GM21825 (cell line): Measurements from ENCODE around the gene GPC6.

Experiments
- ATAC-seq: cut with Tn5 transposase; IDR thresholded peaks from one replicate; pipeline ENCODE4 v1.9.1; 2021; ENCODE audit warnings: mild to moderate bottlenecking, moderate library complexity; ENCODE audit not compliant: unreplicated experiment

Gene GPC6

GRCh38 chr13:93554514-93554913, 327.9 kb downstream of the GPC6 start:
- no peak for ATAC-seq

- no peak for ATAC-seq
These were observed 332.0 kb downstream of the GPC6 start for GRCh38 chr13:93558637-93559036.

DNA sequence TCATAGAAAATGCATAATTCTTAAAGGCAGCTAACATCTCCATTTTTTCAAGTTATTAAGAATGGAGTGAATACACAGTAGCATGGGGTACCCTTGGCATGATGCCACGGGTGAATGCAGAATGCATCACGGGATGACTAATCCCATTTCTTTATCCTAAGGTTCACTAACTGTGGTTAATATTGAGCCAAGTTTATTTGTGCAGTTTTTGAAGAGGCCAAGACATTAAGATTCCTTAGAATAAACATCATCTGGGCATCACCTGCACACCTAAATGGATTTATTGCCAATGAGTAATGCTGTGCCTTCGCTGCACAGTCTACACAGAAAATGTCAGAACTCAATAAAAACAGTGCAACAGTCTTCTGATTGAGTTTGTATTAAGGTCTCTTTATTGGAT, 333.1 kb downstream of the GPC6 start:
- ATAC-seq, result no peak

DNA sequence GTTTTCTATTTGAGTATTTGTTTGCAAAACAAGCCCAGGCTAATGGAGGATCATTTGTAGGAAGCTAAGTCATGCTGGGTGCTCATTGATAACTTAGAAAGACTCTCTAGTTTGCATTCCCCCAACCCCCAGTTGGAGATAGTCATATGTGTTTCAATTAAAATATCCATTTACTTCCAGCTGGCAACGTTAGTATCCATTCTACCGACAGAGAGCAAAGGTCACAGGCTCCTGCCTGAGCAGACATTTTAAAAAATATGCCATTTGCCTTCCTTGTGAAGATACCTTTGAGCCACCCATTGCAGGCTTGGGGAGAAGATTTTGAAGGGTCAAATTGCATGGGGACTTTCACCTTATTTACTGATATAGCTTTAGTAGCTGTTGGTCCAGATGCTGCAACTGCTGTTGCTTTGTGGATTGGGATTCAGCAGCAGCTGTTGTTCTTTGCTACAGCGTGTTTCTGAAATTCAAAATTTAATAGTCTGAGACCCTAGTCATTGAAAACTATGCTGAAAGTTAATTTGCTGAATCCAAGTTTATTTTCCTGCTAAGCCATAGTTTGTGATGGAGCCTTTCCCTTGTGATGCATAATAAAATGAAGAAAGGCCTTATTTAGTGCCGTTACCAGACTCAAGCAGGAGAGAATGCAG, 335.1 kb downstream of the GPC6 start:
- ATAC-seq, result no peak

DNA sequence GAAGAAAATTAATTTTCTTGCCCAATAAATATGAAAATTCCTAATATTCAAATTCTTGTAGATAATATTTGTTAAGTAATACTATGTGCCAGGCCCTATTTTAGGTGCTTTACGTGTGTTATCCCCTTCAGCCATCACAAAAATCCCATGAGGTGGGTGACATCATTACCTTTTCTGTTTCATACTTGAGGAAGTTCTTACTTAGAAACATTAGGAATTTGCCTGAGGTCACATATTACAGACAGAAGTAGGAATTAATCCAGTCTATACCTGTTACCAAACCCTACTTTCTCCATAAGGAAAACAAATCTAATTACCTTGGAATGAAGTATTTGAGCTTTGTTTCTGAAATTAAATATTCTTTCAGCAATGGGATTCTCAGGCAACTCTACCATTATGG, 336.1 kb downstream of the GPC6 start:
- ATAC-seq, result no peak

GRCh38 chr13:93577105-93577504, 350.5 kb downstream of the GPC6 start:
- no peak for ATAC-seq

- ATAC-seq, result no peak
These were observed 363.2 kb downstream of the GPC6 start for GRCh38 chr13:93589788-93590187.

GRCh38 chr13:93603043-93603442, 376.4 kb downstream of the GPC6 start:
- no peak for ATAC-seq

- ATAC-seq, result no peak
These were observed 388.2 kb downstream of the GPC6 start for GRCh38 chr13:93614776-93615175.

DNA sequence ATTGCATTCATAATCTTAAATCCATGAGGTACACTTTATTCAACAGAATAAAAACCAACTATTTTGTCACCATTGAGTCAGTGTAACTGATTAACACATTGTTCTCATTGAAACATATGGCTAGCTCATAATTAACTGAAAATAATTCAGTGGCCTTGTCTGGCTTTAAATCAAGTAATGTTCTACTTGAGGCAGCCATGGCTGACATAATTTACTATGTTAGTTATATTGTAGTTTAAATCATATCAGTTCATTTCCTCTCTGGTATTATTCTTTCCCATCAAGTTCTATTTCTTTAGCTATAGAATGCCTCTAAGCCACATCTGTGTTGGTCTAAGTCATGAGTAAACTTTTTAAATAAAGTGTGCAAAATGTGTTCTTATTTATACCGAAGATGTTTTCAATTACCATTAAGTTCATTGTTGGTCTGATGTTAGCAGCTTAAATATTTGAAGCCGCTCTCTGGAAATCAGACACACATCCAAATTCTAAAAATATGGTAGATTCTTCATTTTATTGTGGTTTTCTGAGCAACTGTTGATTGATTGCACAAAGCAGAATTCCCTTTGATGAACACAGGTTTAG, 393.7 kb downstream of the GPC6 start:
- ATAC-seq, result no peak

GRCh38 chr13:93621051-93621450, 394.4 kb downstream of the GPC6 start:
- no peak for ATAC-seq

DNA sequence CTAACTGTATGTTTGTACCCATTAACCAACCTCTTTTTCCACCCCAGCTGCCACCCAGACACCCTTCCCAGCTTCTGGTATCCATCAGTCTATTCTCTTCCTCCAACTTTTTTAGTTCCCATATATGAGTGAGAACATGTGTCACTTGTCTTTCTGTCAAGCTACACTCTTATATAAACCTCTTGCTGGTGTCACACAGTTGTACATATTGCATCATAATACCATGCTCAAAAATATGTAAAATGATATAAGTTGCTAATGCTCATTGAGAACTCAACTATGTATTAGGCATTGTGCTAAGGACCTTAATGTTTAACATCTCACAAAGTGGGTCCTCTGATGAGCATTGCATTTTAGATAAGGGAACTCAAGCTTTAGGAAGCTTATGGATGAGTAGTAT, 395.4 kb downstream of the GPC6 start:
- ATAC-seq, result no peak

- no peak for ATAC-seq
These were observed 397.7 kb downstream of the GPC6 start for GRCh38 chr13:93624311-93624777.

DNA sequence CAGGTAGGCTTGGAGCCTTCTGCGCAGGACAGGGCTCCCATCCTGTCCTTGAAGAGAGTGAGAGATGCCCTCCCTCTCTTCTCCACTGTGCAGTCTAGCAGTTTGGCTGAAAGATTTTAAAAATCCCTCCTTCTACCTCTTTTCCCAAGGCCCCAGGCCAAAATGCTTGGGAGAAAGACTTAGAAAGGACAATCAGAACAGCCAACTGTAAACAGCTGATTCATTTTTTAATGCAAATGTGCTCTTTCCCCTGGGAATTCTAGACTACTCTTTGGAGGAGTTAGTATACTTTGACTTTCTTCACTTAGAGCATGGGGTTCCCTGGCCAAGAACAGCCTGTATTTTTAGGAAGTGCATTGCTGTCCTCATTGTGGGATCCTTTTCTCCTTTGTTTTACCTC, 398.9 kb downstream of the GPC6 start:
- no peak for ATAC-seq

GRCh38 chr13:93628136-93628797, 401.7 kb downstream of the GPC6 start:
- no peak for ATAC-seq

- no peak for ATAC-seq
These were observed 409.0 kb downstream of the GPC6 start for GRCh38 chr13:93635616-93636032.

DNA sequence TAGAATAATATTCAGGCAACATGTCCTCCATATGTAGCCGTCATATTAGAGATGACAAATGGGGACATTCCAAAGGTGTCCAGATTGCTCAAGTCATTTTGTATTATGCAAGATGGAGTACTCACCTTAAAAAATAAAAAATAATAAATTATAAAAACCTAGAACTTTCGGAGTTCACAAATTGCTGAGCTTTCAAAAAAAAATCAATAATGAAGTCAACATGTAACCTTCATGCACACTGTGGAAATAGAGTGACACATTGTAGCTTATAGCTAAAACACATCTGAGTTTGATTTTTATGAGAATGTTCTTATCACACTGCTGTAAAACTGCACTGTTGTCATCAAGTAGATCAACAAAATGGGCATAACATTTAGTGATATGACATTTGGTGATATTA, 411.2 kb downstream of the GPC6 start:
- no peak for ATAC-seq

DNA sequence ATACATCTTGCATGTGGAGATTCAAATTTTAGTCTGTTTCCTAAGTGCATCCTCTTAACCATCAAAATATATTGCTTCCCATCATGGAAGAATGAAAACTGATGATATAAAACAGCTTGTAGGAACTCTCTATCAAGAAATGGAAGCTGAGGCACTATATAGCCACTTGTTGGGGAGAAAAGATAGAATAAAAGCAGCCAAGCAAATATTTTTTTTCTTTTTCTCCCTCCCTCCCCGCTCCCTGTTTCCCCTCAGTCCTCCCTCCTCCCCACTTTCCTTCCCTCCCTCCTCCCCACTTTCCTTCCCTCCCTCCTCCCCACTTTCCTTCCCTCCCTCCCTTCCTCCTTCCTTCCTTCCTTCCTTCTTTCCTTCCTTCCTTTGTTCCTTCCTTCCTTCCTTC, 413.8 kb downstream of the GPC6 start:
- no peak for ATAC-seq

- ATAC-seq, result no peak
These were observed 419.6 kb downstream of the GPC6 start for GRCh38 chr13:93646245-93646644.

DNA sequence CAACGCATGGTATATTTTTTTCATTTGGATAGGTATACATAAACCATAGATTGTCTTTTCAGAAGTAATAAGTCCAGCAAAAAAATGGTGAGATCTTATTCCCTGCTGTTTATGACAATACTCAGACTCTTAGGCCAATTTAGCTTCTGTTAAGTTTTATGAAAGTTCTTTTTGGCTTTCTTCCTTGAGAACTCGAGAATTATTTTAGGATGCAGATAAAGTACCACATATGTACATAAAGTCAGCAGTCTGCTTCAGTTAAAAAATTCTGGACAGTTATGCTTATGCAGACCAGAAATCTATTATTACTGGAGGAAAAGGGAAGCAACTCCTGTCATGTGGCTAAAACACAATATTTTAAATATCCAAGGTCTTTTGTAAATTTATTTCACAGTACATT, 422.9 kb downstream of the GPC6 start:
- ATAC-seq, result no peak

DNA sequence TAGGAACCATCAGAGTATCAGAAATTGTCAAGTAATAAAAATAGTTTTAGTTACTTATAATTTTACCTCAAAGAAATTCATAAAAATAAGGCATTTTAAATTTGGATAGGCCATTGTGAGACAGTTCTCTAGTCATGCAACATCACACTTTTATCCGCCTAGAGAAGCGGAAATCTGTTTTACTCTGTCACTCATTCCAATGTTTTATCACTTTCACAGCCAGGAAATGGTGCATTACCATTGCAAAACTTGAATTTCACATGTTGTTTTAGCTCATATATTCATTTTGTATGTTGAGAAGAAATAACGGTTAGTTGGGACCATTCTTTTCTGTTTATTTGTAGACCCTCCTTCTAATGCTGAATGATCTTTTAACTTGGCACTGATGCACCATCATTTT, 427.2 kb downstream of the GPC6 start:
- ATAC-seq, result no peak

- no peak for ATAC-seq
These were observed 428.5 kb downstream of the GPC6 start for GRCh38 chr13:93655154-93655553.
